GM23338 (cell line): ENCODE data around the gene NME1. TPM values are rescaled to one million over a fixed set of nuclear protein-coding genes. Genes with fewer than 3 reads are reported as not detected.

Source experiments
- ATAC-seq: fragments of 200-7000 bp; cut with Tn5 transposase; 3 replicates; pipeline ENCODE4 v1.9.1; 2020
- DNase-seq: peaks from one replicate; pipeline ENCODE4 v3.0.0-alpha.2; 2015; ENCODE audit warnings: low spot score
- H2AFZ ChIP-seq: fragments of 200-600 bp; sonication (generic); 2 replicates; pipeline ENCODE4 v1.8.0; 2016; ENCODE audit warnings: antibody characterized with exemption, mild to moderate bottlenecking, moderate library complexity
- H3F3A ChIP-seq: fragments of 200-600 bp; sonication (generic); replicated peaks from 2 replicates; pipeline ENCODE4 v1.8.0; 2017; ENCODE audit warnings: antibody characterized with exemption, mixed run types, low read depth
- H3K27ac ChIP-seq: fragments of 200-600 bp; sonication (generic); 2 replicates; pipeline ENCODE4 v1.6.1; 2016; ENCODE audit warnings: low read depth
- H3K27me3 ChIP-seq: fragments of 200-600 bp; sonication (generic); 2 replicates; pipeline ENCODE4 v1.8.0; 2016; ENCODE audit warnings: mild to moderate bottlenecking, mixed run types, moderate library complexity; ENCODE audit not compliant: insufficient read depth
- H3K36me3 ChIP-seq: fragments of 200-600 bp; sonication (generic); 2 replicates; pipeline ENCODE4 v1.8.0; 2016; ENCODE audit warnings: mild to moderate bottlenecking; ENCODE audit not compliant: insufficient read depth
- H3K4me1 ChIP-seq: fragments of 200-600 bp; sonication (generic); 2 replicates; pipeline ENCODE4 v1.8.0; 2016; ENCODE audit warnings: mild to moderate bottlenecking, moderate library complexity; ENCODE audit not compliant: insufficient read depth
- H3K4me2 ChIP-seq: fragments of 200-600 bp; sonication (generic); 2 replicates; pipeline ENCODE4 v1.7.1; 2017; ENCODE audit warnings: mixed run types
- H3K4me3 ChIP-seq: fragments of 200-600 bp; sonication (generic); 2 replicates; pipeline ENCODE4 v1.6.1; 2016; ENCODE audit warnings: mixed run types
- H3K79me2 ChIP-seq: fragments of 200-600 bp; sonication (generic); replicated peaks from 2 replicates; pipeline ENCODE4 v1.8.0; 2017; ENCODE audit warnings: mild to moderate bottlenecking; ENCODE audit not compliant: insufficient read depth
- H3K9me2 ChIP-seq: fragments of 200-600 bp; sonication (generic); 2 replicates; pipeline ENCODE4 v1.8.0; 2017; ENCODE audit not compliant: insufficient read depth
- H4K20me1 ChIP-seq: fragments of 200-600 bp; sonication (generic); replicated peaks from 2 replicates; pipeline ENCODE4 v1.8.0; 2017; ENCODE audit warnings: mild to moderate bottlenecking; ENCODE audit not compliant: insufficient read depth
- H3K27ac Mint-ChIP-seq: 2 replicates; pipeline ENCODE4 v1.8.0; 2020; ENCODE audit warnings: inconsistent platforms, mild to moderate bottlenecking, moderate library complexity, mixed read lengths
- H3K27me3 Mint-ChIP-seq: 3 replicates; pipeline ENCODE4 v1.8.0; 2022; ENCODE audit warnings: low read depth, mild to moderate bottlenecking, moderate library complexity, mixed read lengths, inconsistent platforms; ENCODE audit not compliant: insufficient read depth, poor library complexity
- H3K36me3 Mint-ChIP-seq: 3 replicates; pipeline ENCODE4 v1.8.0; 2021; ENCODE audit warnings: low read depth, mild to moderate bottlenecking, inconsistent platforms, moderate library complexity, mixed read lengths
- H3K4me1 Mint-ChIP-seq: 3 replicates; pipeline ENCODE4 v1.8.0; 2020; ENCODE audit warnings: mild to moderate bottlenecking, inconsistent platforms, mixed read lengths
- H3K4me3 Mint-ChIP-seq: 3 replicates; pipeline ENCODE4 v1.8.0; 2021; ENCODE audit warnings: moderate library complexity, mild to moderate bottlenecking, inconsistent platforms, mixed read lengths
- H3K9me3 Mint-ChIP-seq: 3 replicates; pipeline ENCODE4 v1.8.0; 2020; ENCODE audit warnings: moderate library complexity, mild to moderate bottlenecking, inconsistent platforms, mixed read lengths
- CREB1 ChIP-seq: fragments of 250-450 bp; sonication (Bioruptor Pico); IDR thresholded peaks from 2 replicates; pipeline ENCODE4 v1.5.0; 2020; ENCODE audit warnings: low read depth, mild to moderate bottlenecking, moderate library complexity
- EZH2 ChIP-seq: fragments of 200-600 bp; sonication (generic); IDR thresholded peaks from one replicate; pipeline ENCODE4 v1.8.0; 2017; ENCODE audit warnings: antibody characterized with exemption, mild to moderate bottlenecking, low read depth; ENCODE audit not compliant: unreplicated experiment
- polyA plus RNA-seq: library from polyadenylated mRNA; unstranded; fragments of >200 nt; fragmentation: Nextera tagmentation; extraction: Ambion mirVana; gene quantifications from 2 replicates; pipeline ENCODE4 v1.2.1, GENCODE V29; 2016
- total RNA-seq: library from RNA; depleted of rRNA; stranded (reverse); fragments of >200 nt; shearing (Covaris generic); gene quantifications from 2 replicates; pipeline ENCODE4 v1.2.3, GENCODE V29; 2014
- TF ChIP-seq, protein P1 (sequence below): IDR thresholded peaks from one replicate; pipeline ENCODE4 v1.6.1; 2018; ENCODE audit warnings: antibody characterized with exemption; ENCODE audit not compliant: unreplicated experiment
- TF ChIP-seq, protein P2 (sequence below): fragments of 250-450 bp; sonication (Bioruptor Pico); IDR thresholded peaks from 2 replicates; pipeline ENCODE4 v1.5.0; 2020; ENCODE audit warnings: mild to moderate bottlenecking, moderate library complexity

NME1 gene
- total and polyA plus RNA-seq, 2 experiments from 2014 or later = 159 to 534 TPM

DNA sequence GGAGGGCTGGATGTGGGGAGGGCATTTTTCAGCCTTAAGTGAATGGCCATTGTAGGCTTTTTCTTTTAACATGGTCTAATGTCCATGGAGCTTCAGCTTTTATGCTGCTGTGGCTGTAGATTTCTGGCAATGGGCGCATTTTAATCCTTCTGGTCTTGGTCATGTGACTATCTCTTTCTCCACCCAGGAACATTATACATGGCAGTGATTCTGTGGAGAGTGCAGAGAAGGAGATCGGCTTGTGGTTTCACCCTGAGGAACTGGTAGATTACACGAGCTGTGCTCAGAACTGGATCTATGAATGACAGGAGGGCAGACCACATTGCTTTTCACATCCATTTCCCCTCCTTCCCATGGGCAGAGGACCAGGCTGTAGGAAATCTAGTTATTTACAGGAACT lies 8.2 kb downstream of the NME1 start:
- peaks cover 76% of the 10 kb centered on the region for H3K36me3 Mint-ChIP-seq
- Histone ChIP-seq H3K79me2 (peaks cover 32% of the 10 kb centered on the region), H3K4me1 (peaks cover 4% of the 10 kb centered on the region; the same call in 1 of the 2 replicates), H3F3A (peaks cover 18% of the 10 kb centered on the region), H3K4me2 (no peak overlapping the region), H3K4me3 (no peak overlapping the region), H3K27ac (no peak overlapping the region), H4K20me1 (peaks cover 33% of the 10 kb centered on the region), H3K27me3 (no peaks in the 10 kb centered on the region), H3K36me3 (peaks cover 50% of the 10 kb centered on the region), H2AFZ (no peak overlapping the region), H3K9me2 (no peaks in the 10 kb centered on the region)
- no peak for DNase-seq
- no peak overlapping the region for H3K27ac Mint-ChIP-seq
- peaks cover 11% of the 10 kb centered on the region for H3K27me3 Mint-ChIP-seq
- TF ChIP-seq EZH2 (no peak), CREB1 (CRISPR knock-in tag) (no peak)
- TF ChIP-seq, protein P1, sequence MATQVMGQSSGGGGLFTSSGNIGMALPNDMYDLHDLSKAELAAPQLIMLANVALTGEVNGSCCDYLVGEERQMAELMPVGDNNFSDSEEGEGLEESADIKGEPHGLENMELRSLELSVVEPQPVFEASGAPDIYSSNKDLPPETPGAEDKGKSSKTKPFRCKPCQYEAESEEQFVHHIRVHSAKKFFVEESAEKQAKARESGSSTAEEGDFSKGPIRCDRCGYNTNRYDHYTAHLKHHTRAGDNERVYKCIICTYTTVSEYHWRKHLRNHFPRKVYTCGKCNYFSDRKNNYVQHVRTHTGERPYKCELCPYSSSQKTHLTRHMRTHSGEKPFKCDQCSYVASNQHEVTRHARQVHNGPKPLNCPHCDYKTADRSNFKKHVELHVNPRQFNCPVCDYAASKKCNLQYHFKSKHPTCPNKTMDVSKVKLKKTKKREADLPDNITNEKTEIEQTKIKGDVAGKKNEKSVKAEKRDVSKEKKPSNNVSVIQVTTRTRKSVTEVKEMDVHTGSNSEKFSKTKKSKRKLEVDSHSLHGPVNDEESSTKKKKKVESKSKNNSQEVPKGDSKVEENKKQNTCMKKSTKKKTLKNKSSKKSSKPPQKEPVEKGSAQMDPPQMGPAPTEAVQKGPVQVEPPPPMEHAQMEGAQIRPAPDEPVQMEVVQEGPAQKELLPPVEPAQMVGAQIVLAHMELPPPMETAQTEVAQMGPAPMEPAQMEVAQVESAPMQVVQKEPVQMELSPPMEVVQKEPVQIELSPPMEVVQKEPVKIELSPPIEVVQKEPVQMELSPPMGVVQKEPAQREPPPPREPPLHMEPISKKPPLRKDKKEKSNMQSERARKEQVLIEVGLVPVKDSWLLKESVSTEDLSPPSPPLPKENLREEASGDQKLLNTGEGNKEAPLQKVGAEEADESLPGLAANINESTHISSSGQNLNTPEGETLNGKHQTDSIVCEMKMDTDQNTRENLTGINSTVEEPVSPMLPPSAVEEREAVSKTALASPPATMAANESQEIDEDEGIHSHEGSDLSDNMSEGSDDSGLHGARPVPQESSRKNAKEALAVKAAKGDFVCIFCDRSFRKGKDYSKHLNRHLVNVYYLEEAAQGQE = no peak
- TF ChIP-seq, protein P2, sequence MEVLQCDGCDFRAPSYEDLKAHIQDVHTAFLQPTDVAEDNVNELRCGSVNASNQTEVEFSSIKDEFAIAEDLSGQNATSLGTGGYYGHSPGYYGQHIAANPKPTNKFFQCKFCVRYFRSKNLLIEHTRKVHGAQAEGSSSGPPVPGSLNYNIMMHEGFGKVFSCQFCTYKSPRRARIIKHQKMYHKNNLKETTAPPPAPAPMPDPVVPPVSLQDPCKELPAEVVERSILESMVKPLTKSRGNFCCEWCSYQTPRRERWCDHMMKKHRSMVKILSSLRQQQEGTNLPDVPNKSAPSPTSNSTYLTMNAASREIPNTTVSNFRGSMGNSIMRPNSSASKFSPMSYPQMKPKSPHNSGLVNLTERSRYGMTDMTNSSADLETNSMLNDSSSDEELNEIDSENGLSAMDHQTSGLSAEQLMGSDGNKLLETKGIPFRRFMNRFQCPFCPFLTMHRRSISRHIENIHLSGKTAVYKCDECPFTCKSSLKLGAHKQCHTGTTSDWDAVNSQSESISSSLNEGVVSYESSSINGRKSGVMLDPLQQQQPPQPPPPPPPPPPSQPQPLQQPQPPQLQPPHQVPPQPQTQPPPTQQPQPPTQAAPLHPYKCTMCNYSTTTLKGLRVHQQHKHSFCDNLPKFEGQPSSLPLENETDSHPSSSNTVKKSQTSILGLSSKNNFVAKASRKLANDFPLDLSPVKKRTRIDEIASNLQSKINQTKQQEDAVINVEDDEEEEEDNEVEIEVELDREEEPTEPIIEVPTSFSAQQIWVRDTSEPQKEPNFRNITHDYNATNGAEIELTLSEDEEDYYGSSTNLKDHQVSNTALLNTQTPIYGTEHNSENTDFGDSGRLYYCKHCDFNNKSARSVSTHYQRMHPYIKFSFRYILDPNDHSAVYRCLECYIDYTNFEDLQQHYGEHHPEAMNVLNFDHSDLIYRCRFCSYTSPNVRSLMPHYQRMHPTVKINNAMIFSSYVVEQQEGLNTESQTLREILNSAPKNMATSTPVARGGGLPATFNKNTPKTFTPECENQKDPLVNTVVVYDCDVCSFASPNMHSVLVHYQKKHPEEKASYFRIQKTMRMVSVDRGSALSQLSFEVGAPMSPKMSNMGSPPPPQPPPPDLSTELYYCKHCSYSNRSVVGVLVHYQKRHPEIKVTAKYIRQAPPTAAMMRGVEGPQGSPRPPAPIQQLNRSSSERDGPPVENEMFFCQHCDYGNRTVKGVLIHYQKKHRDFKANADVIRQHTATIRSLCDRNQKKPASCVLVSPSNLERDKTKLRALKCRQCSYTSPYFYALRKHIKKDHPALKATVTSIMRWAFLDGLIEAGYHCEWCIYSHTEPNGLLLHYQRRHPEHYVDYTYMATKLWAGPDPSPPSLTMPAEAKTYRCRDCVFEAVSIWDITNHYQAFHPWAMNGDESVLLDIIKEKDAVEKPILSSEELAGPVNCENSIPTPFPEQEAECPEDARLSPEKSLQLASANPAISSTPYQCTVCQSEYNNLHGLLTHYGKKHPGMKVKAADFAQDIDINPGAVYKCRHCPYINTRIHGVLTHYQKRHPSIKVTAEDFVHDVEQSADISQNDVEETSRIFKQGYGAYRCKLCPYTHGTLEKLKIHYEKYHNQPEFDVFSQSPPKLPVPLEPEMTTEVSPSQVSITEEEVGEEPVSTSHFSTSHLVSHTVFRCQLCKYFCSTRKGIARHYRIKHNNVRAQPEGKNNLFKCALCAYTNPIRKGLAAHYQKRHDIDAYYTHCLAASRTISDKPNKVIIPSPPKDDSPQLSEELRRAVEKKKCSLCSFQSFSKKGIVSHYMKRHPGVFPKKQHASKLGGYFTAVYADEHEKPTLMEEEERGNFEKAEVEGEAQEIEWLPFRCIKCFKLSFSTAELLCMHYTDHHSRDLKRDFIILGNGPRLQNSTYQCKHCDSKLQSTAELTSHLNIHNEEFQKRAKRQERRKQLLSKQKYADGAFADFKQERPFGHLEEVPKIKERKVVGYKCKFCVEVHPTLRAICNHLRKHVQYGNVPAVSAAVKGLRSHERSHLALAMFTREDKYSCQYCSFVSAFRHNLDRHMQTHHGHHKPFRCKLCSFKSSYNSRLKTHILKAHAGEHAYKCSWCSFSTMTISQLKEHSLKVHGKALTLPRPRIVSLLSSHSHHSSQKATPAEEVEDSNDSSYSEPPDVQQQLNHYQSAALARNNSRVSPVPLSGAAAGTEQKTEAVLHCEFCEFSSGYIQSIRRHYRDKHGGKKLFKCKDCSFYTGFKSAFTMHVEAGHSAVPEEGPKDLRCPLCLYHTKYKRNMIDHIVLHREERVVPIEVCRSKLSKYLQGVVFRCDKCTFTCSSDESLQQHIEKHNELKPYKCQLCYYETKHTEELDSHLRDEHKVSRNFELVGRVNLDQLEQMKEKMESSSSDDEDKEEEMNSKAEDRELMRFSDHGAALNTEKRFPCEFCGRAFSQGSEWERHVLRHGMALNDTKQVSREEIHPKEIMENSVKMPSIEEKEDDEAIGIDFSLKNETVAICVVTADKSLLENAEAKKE (CRISPR knock-in tag) = no peak
- no peak overlapping the region for H3K4me3 Mint-ChIP-seq
- ATAC-seq = no peak
- peaks cover 10% of the 10 kb centered on the region for H3K4me1 Mint-ChIP-seq
- H3K9me3 Mint-ChIP-seq = no peaks in the 10 kb centered on the region
